Sigmoid colon (tissue), 4 donors: ENCODE data around the gene EBNA1BP2.

Experiments
- CTCF ChIP-seq, 4 experiments: fragments of 450-650 bp in 3 of 4; fragments of 200-600 bp in 1 of 4; IDR thresholded peaks; one replicate each; pipeline ENCODE4 v1.5.1; 2016 to 2019; ENCODE audit warnings: antibody characterized with exemption in 4 of 4, mild to moderate bottlenecking in 3 of 4, moderate library complexity in 2 of 4
- EP300 ChIP-seq, 4 donors: sonication (generic); formaldehyde crosslinking; IDR thresholded peaks; one replicate each; pipeline ENCODE4 v1.6.1; 2017; ENCODE audit warnings: antibody characterized with exemption in 4 of 4
- POLR2A ChIP-seq, 2 donors: fragments of 450-650 bp; IDR thresholded peaks; one replicate each; pipeline ENCODE4 v1.6.1; 2016; ENCODE audit warnings: antibody characterized with exemption in 2 of 2, mild to moderate bottlenecking in 2 of 2, moderate library complexity in 2 of 2

- TF ChIP-seq CTCF (IDR thresholded peaks at IDR 0.05) = no peak
- TF ChIP-seq EP300 (IDR thresholded peaks at IDR 0.05) = no peak
- no peak for TF ChIP-seq POLR2A (IDR thresholded peaks at IDR 0.05)
These were observed 27.1 kb upstream of the EBNA1BP2 start for GRCh38 chr1:43199093-43199726.
